ENCODE data around the gene IL36RN. TPM values are rescaled to one million over a fixed set of nuclear protein-coding genes. Genes with fewer than 3 reads are reported as not detected.

Gene IL36RN
- total and polyA plus RNA-seq, 7 donors = not detected

- peaks cover 0 to 6% (median 2%) of the 10 kb centered on the region in 3 donors for H3K27me3 ChIP-seq (ENCODE audit: insufficient read depth in 3 of 3, low read length in 2 of 3)
- TF ChIP-seq CTCF (IDR thresholded peaks at IDR 0.05) = no peak
- H3K9me3 ChIP-seq = no peaks in the 10 kb centered on the region
- H3K27ac ChIP-seq = no peak overlapping the region
- H3K4me3 ChIP-seq = no peak overlapping the region
- no peaks in the 10 kb centered on the region for H3K4me1 ChIP-seq
- 80 to 81% (median 81%) methylated on average over 8 of the region's 8 CpGs for WGBS, 3 donors
- no peaks in the 10 kb centered on the region for H3K36me3 ChIP-seq (ENCODE audit: insufficient read depth in 1 of 2, low read depth in 1 of 2)
- DNase-seq = no peak
- ATAC-seq = no peak
- intact Hi-C loops (cut with DNase I) = no loop called here
Measured at GRCh38 chr2:113083296-113083695, 24.3 kb downstream of the IL36RN start.

GRCh38 chr2:113084249-113085000 is 25.4 kb downstream of the IL36RN start:
- WGBS, 3 donors = 54 to 64% (median 55%) methylated on average over 5 of the region's 5 CpGs
- H3K4me1 ChIP-seq = no peaks in the 10 kb centered on the region
- no peak for ATAC-seq
- peaks cover 0 to 10% (median 2%) of the 10 kb centered on the region in 3 donors for H3K27me3 ChIP-seq (ENCODE audit: insufficient read depth in 3 of 3, low read length in 2 of 3)
- H3K27ac ChIP-seq = no peak overlapping the region
- no peak for DNase-seq
- TF ChIP-seq CTCF (IDR thresholded peaks at IDR 0.05) = no peak
- no peak overlapping the region for H3K4me3 ChIP-seq
- H3K9me3 ChIP-seq = no peaks in the 10 kb centered on the region
- no peaks in the 10 kb centered on the region for H3K36me3 ChIP-seq (ENCODE audit: insufficient read depth in 1 of 2, low read depth in 1 of 2)
- intact Hi-C loops (cut with DNase I) = no loop called here

- Histone ChIP-seq H3K4me3 (no peak overlapping the region), H3K27ac (no peak overlapping the region), H3K4me1 (no peaks in the 10 kb centered on the region), H3K27me3 (ENCODE audit: insufficient read depth in 3 of 3, low read length in 2 of 3) (peaks cover under 1 to 10% (median 4%) of the 10 kb centered on the region in 3 donors), H3K9me3 (no peaks in the 10 kb centered on the region), H3K36me3 (ENCODE audit: insufficient read depth in 1 of 2, low read depth in 1 of 2) (no peaks in the 10 kb centered on the region)
- intact Hi-C loops (cut with DNase I) = no loop called here
- ATAC-seq = no peak
- 68 to 74% (median 70%) methylated on average over 2 of the region's 2 CpGs for WGBS, 3 donors
- no peak for DNase-seq
- TF ChIP-seq CTCF (IDR thresholded peaks at IDR 0.05) = no peak
Measured at GRCh38 chr2:113085542-113085941, 26.5 kb downstream of the IL36RN start.

GRCh38 chr2:113088213-113088992 is 29.4 kb downstream of the IL36RN start:
- H3K36me3 ChIP-seq (ENCODE audit: insufficient read depth in 1 of 2, low read depth in 1 of 2) = no peaks in the 10 kb centered on the region
- intact Hi-C loops (cut with DNase I) = no loop called here
- no peaks in the 10 kb centered on the region for H3K9me3 ChIP-seq
- DNase-seq (no peak), ATAC-seq (no peak)
- TF ChIP-seq CTCF (IDR thresholded peaks at IDR 0.05) = no peak
- H3K27ac ChIP-seq = no peak overlapping the region
- H3K27me3 ChIP-seq (ENCODE audit: insufficient read depth in 3 of 3, low read length in 2 of 3) = peaks cover 0 to 10% (median 4%) of the 10 kb centered on the region in 3 donors
- H3K4me1 ChIP-seq = no peaks in the 10 kb centered on the region
- H3K4me3 ChIP-seq = no peak overlapping the region
